DOHH2 (cell line): ENCODE measurements around the gene MTHFD2L.

Source experiments
- CTCF ChIP-seq: fragments of 200-600 bp; sonication (generic); IDR thresholded peaks from one replicate; pipeline ENCODE4 v1.5.1; 2014; ENCODE audit warnings: antibody characterized with exemption, mild to moderate bottlenecking, low read depth, low read length; ENCODE audit not compliant: poor library complexity, severe bottlenecking
- EZH2phosphoT487 ChIP-seq: fragments of 200-600 bp; sonication (generic); IDR thresholded peaks from 2 replicates; pipeline ENCODE4 v1.6.1; 2017; ENCODE audit warnings: borderline replicate concordance, mild to moderate bottlenecking, antibody characterized with exemption, low read length, moderate library complexity, mixed read lengths

GRCh38 chr4:74282926-74283325 lies 125.0 kb downstream of the MTHFD2L start:
- no peak for TF ChIP-seq CTCF
- no peak for TF ChIP-seq EZH2phosphoT487
